Tibial nerve (tissue), 3 donors: ENCODE results near the gene IPO9.

Source experiments
- POLR2A ChIP-seq, 2 donors: fragments of 450-650 bp; IDR thresholded peaks; one replicate each; pipeline ENCODE4 v1.6.1; 2017; ENCODE audit warnings: antibody characterized with exemption in 2 of 2, mild to moderate bottlenecking in 2 of 2, moderate library complexity in 2 of 2
- TF ChIP-seq, protein P1 (sequence below), 5 experiments: fragments of 200-600 bp in 3 of 5; fragments of 450-650 bp in 2 of 5; sonication (generic) in 3 of 5; IDR thresholded peaks; one replicate each; pipeline ENCODE4 v1.5.1; 2016 to 2019; ENCODE audit warnings: antibody characterized with exemption in 5 of 5, mild to moderate bottlenecking in 3 of 5, moderate library complexity in 2 of 5

GRCh38 chr1:201890806-201891450 lies 62.0 kb downstream of the IPO9 start:
- TF ChIP-seq, protein P1, sequence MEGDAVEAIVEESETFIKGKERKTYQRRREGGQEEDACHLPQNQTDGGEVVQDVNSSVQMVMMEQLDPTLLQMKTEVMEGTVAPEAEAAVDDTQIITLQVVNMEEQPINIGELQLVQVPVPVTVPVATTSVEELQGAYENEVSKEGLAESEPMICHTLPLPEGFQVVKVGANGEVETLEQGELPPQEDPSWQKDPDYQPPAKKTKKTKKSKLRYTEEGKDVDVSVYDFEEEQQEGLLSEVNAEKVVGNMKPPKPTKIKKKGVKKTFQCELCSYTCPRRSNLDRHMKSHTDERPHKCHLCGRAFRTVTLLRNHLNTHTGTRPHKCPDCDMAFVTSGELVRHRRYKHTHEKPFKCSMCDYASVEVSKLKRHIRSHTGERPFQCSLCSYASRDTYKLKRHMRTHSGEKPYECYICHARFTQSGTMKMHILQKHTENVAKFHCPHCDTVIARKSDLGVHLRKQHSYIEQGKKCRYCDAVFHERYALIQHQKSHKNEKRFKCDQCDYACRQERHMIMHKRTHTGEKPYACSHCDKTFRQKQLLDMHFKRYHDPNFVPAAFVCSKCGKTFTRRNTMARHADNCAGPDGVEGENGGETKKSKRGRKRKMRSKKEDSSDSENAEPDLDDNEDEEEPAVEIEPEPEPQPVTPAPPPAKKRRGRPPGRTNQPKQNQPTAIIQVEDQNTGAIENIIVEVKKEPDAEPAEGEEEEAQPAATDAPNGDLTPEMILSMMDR (IDR thresholded peaks at IDR 0.05): no peak
- TF ChIP-seq POLR2A (IDR thresholded peaks at IDR 0.05): no peak
